Stimulated activated CD4-positive, alpha-beta T cell treated with anti-CD3 and anti-CD28 coated beads, Interleukin-12 subunit alpha, Interleukin-12 subunit beta, amount 100 ng/mL, for 24 hours (primary cell): ENCODE measurements around the gene PARP14.

Source experiments
- DNase-seq, 2 experiments: peaks; one replicate each; pipeline ENCODE4 v3.0.0-alpha.2; 2020; ENCODE audit warnings: low read depth in 2 of 2

The PARP14 gene

DNA sequence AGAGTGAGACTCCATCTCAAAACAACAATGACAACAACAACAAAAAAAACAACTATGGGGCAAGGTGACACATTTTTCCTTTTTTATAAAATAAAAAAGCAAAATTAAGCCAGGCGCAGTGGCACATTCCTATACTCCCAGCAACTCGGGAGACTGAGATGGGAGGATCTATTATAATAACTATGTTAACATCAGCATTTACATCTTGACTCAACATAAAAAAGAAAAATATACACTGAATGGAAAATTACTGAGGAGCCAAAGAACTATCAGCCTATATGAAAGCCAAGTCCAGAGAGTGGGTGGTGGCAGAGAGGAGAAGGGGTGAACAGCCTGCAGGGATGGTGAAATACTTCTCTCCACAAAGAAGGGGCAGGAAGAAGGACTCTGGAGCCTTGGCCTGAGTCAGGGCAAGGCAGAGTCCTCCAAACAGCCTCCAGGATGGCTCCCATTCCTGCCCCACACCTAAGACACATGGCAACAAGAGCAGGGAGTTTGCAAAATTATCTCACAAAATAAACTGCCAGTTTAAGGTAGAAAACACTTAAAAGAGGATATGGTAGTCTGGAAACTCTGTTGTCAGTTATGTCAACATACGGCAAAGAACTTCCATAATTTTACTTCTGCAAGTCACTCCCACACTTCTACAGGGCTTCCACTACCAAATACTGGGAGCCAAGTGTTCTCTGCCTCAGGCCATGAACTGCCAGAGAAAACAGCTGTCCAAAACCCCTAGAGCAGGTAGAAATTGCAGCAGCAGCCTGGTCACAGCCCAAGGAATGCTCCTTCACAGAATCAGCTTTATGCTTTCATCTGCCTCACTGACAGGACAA, 87.1 kb downstream of the PARP14 start:
- DNase-seq, result no peak

DNA sequence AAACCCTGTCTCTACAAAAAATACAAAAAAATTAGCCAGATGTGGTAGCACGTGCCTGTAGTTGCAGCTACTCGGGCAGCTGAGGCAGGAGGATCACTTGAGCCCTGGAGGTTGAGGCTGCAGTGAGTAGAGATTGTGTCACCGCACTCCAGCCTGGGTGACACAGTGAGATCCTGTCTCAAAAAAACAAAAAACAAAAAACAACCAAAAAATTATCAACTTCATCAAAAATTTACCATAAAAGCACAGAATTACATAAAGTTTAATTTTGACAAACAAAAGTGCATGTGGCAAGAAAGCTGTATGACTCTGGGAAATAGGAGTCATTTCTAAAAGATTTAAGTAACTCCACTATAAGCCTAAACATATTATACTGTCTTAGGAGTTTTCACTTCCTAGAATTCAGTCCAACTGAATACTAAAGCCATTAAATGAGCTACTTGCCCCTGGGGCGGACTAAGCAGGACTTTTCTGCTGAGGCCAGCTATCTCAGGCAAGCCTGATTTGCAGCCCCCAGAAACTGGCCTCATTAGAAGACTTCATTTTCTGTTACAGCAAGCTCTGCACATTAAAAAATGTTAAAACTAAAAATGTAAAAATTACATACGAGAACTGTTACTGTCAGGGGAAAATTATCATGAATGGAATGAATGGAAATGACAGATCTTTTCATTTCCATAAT, 90.0 kb downstream of the PARP14 start:
- no peak for DNase-seq

DNA sequence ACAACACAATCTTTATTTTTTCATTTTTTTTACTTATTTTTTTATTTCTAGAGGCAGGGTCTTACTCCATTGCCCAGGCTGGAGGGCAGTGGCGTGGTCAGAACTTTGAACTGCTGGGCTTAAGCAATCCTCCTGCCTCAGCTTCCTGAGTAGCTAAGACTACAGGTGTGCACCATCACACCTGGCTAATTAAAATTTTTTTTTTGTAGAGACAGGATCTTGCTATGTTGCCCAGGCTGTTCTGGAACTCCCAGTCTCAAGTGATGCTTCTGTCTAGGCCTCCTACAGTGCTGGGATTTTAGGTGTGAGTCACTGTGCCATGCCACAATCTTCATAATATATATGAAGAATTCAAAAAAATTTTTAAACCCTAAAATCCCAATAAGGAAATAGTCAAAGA, 92.2 kb downstream of the PARP14 start:
- no peak for DNase-seq

DNA sequence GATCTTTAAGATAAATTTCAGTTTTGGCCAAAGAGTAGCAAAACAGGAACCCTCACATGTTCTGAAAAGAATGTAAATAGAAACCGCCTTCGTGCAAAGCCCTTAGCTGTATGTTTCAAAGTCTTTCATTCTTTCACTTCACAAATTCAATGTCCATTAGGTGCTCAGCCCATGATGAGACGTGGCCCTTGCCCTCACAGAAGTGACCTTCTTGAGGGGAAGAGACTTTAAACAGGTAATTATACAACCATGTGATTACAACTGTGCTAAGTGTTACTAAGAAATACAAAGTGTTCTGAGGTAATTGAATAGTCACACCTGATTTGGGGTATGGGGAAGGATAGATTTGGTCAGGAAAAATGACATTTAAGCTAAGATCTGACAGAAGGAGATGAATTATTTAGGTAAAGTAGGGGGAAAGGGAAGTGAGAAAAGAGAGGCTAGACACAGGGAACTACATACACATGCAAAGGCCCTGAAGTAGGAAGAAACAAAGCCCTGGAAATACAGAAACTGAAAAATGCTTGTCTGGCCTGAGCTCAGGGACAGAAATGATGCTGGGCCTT, 93.4 kb downstream of the PARP14 start:
- no peak for DNase-seq

DNA sequence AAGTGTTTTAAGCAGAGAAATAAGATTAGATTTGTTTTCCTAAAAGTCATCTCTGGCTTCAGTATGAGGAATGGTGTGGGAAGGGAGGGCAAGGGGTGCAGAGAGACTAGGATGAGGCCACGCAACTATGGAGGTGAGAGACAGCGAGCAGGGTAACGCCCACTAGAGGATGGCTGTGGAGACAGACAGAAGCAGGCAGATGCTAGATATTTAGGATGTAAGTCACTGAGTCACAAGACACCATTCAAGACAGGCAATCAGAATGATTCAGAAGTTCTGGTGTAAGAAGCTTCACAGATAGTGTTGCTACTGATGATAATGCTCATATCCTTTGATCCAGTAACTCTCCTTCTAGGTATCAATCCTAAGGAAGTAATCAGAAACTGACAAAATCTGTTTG, 93.9 kb downstream of the PARP14 start:
- DNase-seq, result no peak

DNA sequence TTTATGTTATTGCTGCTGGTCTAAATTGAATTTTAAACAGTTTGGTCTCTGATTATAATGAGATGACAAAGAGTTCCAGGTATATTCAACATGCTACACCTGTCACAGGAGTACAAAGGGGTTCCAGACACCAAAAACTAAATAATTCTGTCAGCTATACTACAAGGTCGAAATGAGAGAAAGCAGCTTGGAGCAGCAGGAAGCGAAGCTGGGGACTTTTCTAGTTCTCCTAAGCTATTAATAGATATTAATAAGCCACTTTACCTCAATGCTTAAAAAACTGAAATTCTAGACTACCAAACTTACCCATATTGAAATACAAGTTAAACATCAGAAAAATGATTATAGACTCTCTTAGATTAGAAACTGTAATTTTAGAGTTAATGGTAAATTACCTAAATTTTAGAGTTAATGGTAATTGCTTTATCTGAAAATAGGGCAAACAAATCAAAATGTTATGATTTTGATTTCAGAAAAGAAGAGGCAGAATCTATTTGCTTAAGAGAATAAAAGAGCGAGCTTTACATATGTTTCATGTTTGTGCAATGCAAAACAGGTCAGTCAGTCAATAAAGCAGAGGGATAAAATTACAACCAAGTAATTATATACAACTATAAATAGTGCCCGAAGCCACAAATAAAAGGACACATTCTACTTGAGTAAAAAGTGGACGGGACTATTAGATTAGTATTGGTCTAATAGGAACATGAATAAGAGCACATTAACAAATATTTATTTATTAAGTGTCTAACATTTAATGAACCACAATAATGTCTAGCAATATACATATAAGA, 96.2 kb downstream of the PARP14 start:
- DNase-seq, result no peak

DNA sequence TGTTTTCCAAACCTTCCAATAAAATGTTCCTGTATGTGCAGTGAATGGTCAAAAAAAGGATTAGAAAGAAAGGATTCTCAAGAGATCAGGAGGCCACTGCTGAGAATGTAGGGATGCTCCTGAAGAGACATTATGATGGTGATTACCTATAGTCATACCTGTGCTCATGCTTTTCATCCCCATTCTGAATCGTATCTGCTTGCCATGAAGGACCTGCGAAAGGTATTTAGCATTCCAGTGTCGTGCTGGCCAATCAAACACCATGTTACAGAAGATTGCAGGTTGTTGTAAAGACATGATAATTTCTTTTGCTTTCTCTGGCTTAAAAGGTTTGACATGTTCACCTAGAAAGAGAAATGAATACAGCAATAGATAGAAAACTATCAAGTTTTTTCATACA, 96.9 kb downstream of the PARP14 start:
- no peak for DNase-seq
